DOHH2 (cell line): ENCODE measurements around the gene OAS2.

ENCODE experiments used
- H3F3A ChIP-seq: fragments of 200-600 bp; sonication (generic), shearing (Covaris generic); 2 replicates; pipeline ENCODE4 v1.6.0; 2016; ENCODE audit warnings: antibody characterized with exemption, mild to moderate bottlenecking; ENCODE audit not compliant: control insufficient read depth, insufficient read depth
- H3K27ac ChIP-seq: fragments of 200-600 bp; sonication (generic); 2 replicates; pipeline ENCODE4 v1.5.1; 2014; ENCODE audit warnings: low read depth, mild to moderate bottlenecking, low read length, moderate library complexity
- H3K27me3 ChIP-seq: fragments of 200-600 bp; sonication (generic); 2 replicates; pipeline ENCODE4 v1.6.1; 2014; ENCODE audit warnings: mild to moderate bottlenecking, low read length, mixed read lengths; ENCODE audit not compliant: control insufficient read depth
- H3K36me3 ChIP-seq: fragments of 200-600 bp; sonication (generic); 2 replicates; pipeline ENCODE4 v1.6.1; 2014; ENCODE audit warnings: mild to moderate bottlenecking, low read length, moderate library complexity, mixed read lengths; ENCODE audit not compliant: control insufficient read depth
- H3K4me1 ChIP-seq: fragments of 200-600 bp; sonication (generic); 2 replicates; pipeline ENCODE4 v1.6.1; 2014; ENCODE audit warnings: mild to moderate bottlenecking, low read length, mixed read lengths; ENCODE audit not compliant: control insufficient read depth
- H3K4me2 ChIP-seq: fragments of 200-600 bp; sonication (generic); 2 replicates; pipeline ENCODE4 v1.6.0; 2014; ENCODE audit warnings: mild to moderate bottlenecking, low read length, moderate library complexity
- H3K4me3 ChIP-seq: fragments of 200-600 bp; sonication (generic); 2 replicates; pipeline ENCODE4 v1.5.1; 2014; ENCODE audit warnings: mild to moderate bottlenecking, low read length, mixed read lengths
- H3K79me2 ChIP-seq: fragments of 200-600 bp; sonication (generic); 2 replicates; pipeline ENCODE4 v1.6.1; 2014; ENCODE audit warnings: mild to moderate bottlenecking, low read length, mixed read lengths; ENCODE audit not compliant: control insufficient read depth
- H3K9me2 ChIP-seq: fragments of 200-600 bp; sonication (generic); replicated peaks from 2 replicates; pipeline ENCODE4 v1.6.1; 2014; ENCODE audit warnings: mild to moderate bottlenecking, low read length, mixed read lengths; ENCODE audit not compliant: control insufficient read depth
- H3K9me3 ChIP-seq: fragments of 200-600 bp; sonication (generic); 2 replicates; pipeline ENCODE4 v1.6.1; 2014; ENCODE audit warnings: antibody characterized with exemption, low read length, mixed read lengths; ENCODE audit not compliant: control insufficient read depth, insufficient read depth
- H4K20me1 ChIP-seq: fragments of 200-600 bp; sonication (generic); 2 replicates; pipeline ENCODE4 v1.6.0; 2014; ENCODE audit warnings: low read depth, mild to moderate bottlenecking, antibody characterized with exemption, low read length, moderate library complexity; ENCODE audit not compliant: control insufficient read depth, insufficient read depth
- EZH2phosphoT487 ChIP-seq: fragments of 200-600 bp; sonication (generic); IDR thresholded peaks from 2 replicates; pipeline ENCODE4 v1.6.1; 2017; ENCODE audit warnings: borderline replicate concordance, mild to moderate bottlenecking, antibody characterized with exemption, low read length, moderate library complexity, mixed read lengths
- TF ChIP-seq, protein P1 (sequence below): fragments of 200-600 bp; sonication (generic); IDR thresholded peaks from one replicate; pipeline ENCODE4 v1.5.1; 2014; ENCODE audit warnings: antibody characterized with exemption, mild to moderate bottlenecking, low read depth, low read length; ENCODE audit not compliant: poor library complexity, severe bottlenecking

OAS2 gene

GRCh38 chr12:112978163-112979040, at the start of gene OAS2:
TSS of gene OAS2 (plus strand) at chr12:112978519. CDS start at chr12:112978609, 90 bp downstream.
- Histone ChIP-seq H3K4me1 (peaks cover 47% of the 10 kb centered on the region), H3K9me2 (no peaks in the 10 kb centered on the region), H3K4me2 (peak within 1 kb of the TSS; percentile 88), H3F3A (peaks cover 3% of the 10 kb centered on the region; the same call in 1 of the 2 replicates), H3K36me3 (no peaks in the 10 kb centered on the region), H3K79me2 (peaks cover 9% of the 10 kb centered on the region), H3K9me3 (peaks cover 8% of the 10 kb centered on the region; the same call in 1 of the 2 replicates), H4K20me1 (no peaks in the 10 kb centered on the region), H3K27me3 (no peaks in the 10 kb centered on the region), H3K4me3 (peak within 1 kb of the TSS; percentile 78), H3K27ac (peak within 1 kb of the TSS; percentile 50)
- no peak for TF ChIP-seq EZH2phosphoT487
- TF ChIP-seq, protein P1, sequence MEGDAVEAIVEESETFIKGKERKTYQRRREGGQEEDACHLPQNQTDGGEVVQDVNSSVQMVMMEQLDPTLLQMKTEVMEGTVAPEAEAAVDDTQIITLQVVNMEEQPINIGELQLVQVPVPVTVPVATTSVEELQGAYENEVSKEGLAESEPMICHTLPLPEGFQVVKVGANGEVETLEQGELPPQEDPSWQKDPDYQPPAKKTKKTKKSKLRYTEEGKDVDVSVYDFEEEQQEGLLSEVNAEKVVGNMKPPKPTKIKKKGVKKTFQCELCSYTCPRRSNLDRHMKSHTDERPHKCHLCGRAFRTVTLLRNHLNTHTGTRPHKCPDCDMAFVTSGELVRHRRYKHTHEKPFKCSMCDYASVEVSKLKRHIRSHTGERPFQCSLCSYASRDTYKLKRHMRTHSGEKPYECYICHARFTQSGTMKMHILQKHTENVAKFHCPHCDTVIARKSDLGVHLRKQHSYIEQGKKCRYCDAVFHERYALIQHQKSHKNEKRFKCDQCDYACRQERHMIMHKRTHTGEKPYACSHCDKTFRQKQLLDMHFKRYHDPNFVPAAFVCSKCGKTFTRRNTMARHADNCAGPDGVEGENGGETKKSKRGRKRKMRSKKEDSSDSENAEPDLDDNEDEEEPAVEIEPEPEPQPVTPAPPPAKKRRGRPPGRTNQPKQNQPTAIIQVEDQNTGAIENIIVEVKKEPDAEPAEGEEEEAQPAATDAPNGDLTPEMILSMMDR = no peak

DNA sequence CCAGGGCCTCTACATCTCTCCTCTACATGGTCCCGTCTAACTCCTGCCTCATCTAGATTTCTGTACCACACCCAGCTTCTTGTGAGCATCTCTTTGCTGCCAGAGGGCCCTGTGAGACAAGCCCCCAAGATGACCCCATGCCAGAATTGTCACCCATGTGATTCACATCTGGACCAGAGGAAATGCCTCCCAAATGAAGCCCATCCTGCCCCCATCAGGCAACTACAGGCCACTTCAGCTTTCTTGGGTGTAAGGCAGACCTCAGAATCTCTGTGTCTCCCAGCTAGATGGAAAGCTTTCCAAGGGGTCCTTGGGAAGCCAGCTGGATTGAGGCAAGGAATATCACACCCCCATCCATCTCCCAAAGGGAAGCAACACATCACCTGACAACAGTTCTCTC, 49.3 kb upstream of the OAS2 start:
- Histone ChIP-seq H3K4me1 (peaks cover 34% of the 10 kb centered on the region), H3K79me2 (no peaks in the 10 kb centered on the region), H3K9me3 (peaks cover 13% of the 10 kb centered on the region), H3K27ac (no peak overlapping the region), H3K27me3 (no peaks in the 10 kb centered on the region), H3K4me3 (no peak overlapping the region), H3K4me2 (no peak overlapping the region), H3F3A (0 out of 2 replicates have a peak, but pooled peaks cover 3% of the 10 kb centered on the region), H3K36me3 (no peaks in the 10 kb centered on the region), H3K9me2 (no peaks in the 10 kb centered on the region), H4K20me1 (no peaks in the 10 kb centered on the region)
- TF ChIP-seq, protein P1 = peak; percentile 38
- no peak for TF ChIP-seq EZH2phosphoT487

DNA sequence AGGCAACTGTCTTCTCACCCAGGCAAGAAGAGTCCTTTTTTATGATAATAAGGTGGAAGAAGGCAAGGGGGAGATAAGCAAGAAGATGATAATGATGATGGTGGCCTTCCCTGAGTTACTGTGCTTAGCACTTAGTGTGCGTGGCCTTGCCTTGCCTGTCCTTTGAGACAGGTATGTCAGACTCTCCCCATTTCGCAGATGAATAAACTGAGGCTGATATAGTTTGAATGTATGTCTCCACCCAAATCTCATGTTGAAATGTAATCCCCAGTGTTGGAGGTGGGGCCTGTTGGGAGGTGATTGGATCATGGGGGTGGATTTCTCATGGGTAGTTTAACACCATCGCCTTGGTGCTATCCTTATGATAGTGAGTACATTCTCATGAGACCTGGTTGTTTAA, 48.6 kb upstream of the OAS2 start:
- Histone ChIP-seq H3K9me3 (peaks cover 13% of the 10 kb centered on the region), H3K9me2 (no peaks in the 10 kb centered on the region), H3K4me1 (peaks cover 28% of the 10 kb centered on the region), H3F3A (0 out of 2 replicates have a peak, but pooled peaks cover 3% of the 10 kb centered on the region), H3K27ac (no peak overlapping the region), H3K79me2 (no peaks in the 10 kb centered on the region), H3K36me3 (no peaks in the 10 kb centered on the region), H4K20me1 (no peaks in the 10 kb centered on the region), H3K4me2 (no peak overlapping the region), H3K4me3 (no peak overlapping the region), H3K27me3 (no peaks in the 10 kb centered on the region)
- TF ChIP-seq EZH2phosphoT487 = no peak
- TF ChIP-seq, protein P1 = no peak
